Raji (cell line): ENCODE results near the gene HECTD4.
A peak's percentile ranks its signal among the peaks of the same experiment; 100 is the strongest.

Experiments used
- POLR2A ChIP-seq: IDR thresholded peaks from 2 replicates; pipeline ENCODE4 v1.6.1; 2011; ENCODE audit warnings: low read depth, low read length, control low read depth; ENCODE audit not compliant: insufficient read depth

HECTD4 gene

DNA sequence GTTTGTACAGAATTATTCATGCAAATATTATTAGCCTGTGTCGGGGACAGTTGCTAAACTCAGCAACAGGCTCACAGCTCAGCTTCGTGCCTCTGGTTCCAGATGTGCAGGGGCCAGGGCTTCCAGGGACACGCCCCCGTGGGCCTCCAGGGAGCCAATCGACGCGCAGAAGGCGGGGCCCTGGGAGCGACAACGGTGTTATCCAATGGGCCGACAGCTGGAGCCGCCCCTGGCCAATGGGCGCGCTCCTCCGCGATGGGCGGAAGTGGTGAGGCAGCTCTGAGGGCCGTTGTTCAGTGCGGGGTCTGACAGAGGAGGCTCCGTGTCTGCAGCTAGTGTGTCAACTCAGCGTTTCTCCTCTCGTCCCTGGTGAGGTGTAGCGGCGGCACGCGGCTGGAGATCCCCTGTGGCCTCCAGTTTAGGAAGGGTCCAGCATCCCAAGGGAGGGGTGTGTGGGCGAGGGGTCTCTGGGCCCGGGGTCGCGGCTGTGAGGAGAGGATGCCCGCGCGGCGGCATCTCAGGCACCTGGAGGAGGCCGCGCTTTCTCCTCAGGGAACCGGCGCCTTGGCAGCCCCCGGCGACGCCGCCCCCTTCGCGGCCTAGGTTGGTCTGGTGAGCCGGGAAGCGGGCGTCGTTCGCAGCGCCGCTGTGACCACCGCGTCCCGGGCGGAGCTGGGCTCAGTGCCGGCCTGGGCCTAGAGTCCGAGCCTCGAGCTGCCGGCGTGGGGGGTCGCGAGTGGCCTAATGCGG lies 256.8 kb downstream of the HECTD4 start, which contains the start of gene TRAFD1:
Gene TRAFD1 (plus strand): TSS at position 311 of the 750 bp plus-strand sequence. CDS start 4,963 bp downstream, outside the sequence.
- TF ChIP-seq POLR2A: peak; percentile 99

DNA sequence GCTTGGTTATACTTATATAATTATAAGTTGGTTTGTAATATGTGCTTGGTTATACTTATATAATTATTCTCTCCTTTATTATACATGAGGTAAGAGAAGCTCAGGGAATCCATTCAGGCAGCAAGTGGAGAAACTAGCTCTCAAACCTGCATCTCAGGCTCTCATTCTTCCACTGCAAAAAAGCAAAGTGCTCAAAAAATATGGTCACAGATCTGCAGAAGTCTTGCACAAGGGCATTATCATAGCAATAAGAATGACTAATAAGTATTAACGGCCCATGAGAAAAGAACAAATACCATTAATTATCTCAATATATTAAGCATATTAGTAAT lies 257.3 kb downstream of the HECTD4 start:
- no peak for TF ChIP-seq POLR2A

DNA sequence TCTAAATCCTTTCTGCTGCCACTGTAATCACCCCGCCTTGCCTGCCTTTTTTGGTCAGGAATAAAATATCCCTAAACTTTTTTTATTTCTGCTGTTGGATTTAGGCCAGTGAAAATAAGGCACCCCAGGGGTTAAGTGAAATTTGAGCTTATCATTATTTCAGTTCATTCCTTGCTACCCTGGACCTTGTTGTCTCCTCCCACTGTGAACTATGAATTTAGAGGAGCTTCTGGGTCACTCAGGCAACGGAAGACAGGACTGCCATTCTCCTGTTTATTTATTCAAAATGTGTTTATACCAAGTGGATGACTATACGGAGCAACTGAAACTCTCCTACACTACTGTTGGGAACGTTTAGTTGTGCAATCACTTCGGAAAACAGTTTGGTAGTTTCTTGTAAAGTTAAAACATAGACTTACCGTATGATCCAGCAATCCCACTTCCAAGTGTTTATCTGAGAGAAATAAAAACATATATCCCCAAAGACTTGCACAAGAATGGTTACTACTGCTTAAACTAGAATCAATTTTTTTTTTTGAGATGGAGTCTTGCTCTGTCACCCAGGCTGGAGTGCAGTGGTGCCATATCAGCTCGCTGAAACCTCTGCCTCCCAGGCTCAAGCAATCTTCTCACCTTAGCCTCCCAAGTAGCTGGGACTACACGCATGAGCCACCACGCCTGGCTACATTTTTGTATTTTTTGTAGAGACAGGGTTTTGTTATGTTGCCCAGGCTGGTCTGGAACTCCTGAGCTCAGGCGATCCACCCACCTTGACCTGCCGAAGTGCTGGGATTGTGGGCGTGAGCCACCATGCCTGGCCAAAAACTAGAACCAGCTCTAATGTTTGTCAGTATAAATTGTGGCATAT lies 259.2 kb downstream of the HECTD4 start:
- no peak for TF ChIP-seq POLR2A

DNA sequence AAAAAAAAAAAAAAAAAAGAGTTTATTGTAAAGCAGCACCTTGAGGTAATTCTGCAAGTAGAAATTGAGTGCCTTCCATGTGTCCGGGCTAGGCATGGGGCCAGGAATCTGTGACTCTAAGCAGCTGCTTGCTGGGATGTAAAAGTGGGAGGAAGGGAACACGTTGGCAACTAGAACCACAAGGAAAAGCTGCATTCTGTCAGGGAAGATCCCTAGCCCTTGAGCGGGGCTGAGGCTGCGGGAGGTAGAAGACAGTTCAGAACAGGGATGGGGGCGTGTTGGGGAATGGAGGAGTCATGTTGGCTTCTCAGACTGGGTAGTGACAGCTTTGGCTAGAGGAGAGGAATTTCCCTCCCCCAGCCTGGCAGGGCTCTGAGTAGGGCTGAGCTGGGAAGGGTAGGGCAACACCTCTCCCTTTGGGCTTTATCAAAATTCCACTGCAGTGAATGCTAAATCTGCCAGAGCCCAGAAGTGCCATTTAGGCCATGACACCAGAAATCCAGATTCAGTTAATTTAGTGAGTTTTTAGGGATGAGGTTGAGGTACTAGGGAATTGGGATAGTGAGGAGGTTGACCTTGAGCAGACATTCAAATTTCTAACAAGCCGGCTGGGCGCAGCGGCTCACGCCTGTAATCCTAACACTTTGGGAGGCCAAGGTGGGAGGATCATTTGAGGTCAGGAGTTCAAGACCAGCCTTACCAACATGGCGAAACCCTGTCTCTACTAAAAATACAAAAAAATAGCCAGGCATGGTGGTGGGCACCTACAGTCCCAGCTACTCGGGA lies 260.3 kb downstream of the HECTD4 start:
- no peak for TF ChIP-seq POLR2A

DNA sequence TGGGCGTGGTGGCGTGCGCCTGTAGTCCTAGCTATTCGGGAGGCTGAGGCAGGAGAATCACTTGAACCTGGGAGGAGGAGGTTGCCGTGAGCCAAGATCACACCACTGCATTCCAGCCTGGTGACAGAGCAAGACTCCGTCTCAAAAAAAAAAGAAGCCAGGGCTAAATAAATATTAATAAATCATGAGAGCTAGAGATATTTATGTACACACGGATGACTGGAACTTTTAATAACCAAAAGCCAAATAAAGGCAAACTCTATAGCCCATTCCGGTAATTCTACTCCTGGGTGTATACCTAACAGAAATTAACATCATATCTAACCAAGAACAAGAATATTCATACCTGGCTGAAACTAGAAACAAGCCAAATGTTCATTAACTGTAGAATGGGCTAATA lies 264.5 kb downstream of the HECTD4 start:
- no peak for TF ChIP-seq POLR2A

DNA sequence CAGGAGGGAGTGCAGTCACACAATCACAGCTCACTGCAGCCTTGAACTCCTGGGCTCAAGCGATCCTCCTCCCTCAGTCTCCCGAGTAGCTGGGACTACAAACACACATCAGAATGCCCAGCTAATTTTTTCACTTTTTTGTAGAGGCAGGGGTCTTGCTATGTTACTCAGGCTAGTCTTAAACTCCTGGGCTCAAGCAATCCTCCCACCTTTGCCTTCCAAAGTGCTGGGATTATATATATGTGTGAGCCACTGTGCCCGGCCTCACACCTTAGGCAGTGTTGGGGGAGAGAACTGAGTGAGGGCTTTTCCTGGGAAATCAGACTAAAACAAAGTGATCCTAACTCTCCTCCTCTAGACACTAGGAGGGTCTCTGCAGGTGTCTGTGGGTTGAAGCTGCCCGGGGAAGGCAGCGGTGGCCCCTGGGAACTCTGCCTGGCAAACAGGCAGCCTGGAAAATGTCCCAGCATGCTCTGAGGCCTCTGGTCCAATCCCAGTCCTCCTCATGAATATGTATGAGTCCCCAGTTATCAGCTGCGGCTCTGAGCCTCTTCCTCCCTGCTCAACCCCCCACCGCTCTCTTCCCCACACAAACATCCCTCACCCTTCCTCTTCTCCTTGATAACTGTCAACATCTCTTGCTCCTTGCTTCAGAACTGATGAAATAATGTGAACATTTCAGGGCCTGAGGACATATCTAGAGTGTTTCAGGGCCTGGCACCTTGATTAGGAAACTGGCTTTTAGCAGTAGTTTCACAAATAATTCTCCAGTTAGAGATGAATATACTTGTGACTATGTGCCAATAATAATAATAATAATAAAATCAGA lies 265.8 kb downstream of the HECTD4 start:
- TF ChIP-seq POLR2A: no peak

DNA sequence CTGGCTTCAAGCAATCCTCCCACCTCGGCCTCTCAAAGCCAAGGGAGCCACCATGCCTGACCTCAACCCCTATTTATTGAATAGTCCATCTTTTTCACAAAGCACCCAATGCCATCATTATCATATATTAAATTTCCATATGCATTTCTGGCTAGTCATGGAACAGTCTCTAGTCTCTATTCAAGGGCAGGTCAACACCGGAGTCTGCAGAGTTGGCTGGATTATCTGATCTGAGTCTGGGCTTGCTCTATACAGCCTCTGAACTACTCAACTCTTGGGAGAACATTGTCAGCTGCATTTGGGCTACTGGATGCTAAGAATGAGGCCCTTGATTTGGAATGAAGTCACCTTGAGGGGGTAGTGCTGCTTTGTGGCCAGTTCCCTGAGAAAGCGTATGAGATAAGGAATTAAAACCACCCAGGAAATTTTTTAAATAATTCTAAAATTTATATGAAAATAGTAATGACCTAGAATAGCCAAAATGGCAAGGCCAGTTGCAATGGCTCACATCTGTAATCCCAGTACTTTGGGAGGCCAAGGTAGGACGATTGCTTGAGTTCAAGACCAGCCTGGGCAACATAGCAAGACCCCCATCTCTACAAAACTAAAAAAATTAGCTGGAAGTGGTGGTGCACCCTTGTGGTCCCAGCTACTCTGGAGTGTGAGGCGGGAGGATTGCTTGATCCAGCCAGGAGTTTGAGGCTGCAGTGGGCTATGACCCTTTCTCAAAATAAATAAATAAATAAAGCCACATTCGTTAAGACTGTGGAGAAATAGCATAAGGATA lies 266.8 kb downstream of the HECTD4 start:
- TF ChIP-seq POLR2A: no peak

DNA sequence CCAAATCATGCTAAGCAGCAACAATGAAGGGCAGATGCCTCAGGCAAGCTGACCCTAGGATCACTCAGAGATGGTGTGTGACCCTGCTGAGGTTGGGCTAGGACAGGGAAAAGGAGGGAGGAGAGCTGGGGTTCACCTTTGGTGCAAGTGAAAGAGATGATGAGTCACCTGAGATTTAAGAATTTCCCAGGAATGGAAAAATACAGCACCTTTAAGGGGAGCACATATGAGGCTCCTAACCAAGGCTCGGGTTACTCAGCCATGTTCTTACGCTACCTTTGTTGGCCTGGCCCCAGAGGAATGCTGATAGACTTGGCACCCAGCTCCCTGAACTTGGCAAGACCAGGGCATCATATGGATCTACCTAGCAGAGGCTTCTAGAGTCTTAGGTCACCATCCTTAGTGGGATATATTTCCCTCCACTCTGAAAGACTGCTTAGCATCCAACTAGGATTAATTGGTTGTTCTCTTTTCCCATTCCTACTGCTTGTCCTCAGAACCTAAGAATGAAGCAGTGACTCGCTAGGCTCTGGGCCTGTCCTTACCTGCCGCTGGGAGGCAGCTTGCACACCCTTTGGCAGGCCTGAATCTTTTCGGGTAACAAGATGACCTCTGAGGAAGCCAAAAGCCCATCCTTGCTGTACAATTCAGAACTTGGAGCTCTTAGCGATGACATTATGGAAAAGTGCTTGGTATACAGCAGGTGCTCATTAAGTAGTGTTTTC lies 269.7 kb downstream of the HECTD4 start:
- no peak for TF ChIP-seq POLR2A

DNA sequence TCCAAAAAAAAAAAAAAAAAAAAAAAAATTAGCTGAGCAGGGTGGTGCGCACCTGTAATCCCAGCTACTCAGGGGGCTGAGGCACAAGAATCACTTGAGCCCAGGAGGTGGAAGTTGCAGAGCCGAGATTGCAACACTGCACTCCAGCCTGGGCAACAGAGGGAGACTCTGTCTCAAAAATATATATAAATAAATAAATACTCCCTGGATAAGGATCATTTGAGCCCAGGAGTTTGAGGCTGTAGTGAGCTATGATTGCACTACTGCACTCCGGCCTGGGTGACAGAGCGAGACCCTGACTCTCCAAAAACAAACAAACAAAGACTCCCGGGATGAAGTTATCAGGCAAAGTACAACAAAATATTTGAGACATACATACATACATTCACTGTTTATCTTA lies 270.3 kb downstream of the HECTD4 start:
- no peak for TF ChIP-seq POLR2A
